Stimulated activated naive CD8-positive, alpha-beta T cell treated with anti-CD3 and anti-CD28 coated beads, Interleukin-15, amount 100 ng/mL, for 72 hours (primary cell): ENCODE results near the gene NPY.

Experiments
- ATAC-seq: fragments of 150-1000 bp; cut with Tn5 transposase; 2 replicates; pipeline ENCODE4 v1.10.0; 2021; ENCODE audit warnings: mild to moderate bottlenecking, moderate library complexity
- DNase-seq, 2 donors: peaks; one replicate each; pipeline ENCODE4 v3.0.0; 2021 to 2022
- H3K27ac Mint-ChIP-seq, 2 donors: one replicate each; pipeline ENCODE4 v1.8.0; 2022; ENCODE audit warnings: mild to moderate bottlenecking in 2 of 2, mixed read lengths in 2 of 2, moderate library complexity in 2 of 2
- H3K27me3 Mint-ChIP-seq: one replicate; pipeline ENCODE4 v1.8.0; 2022; ENCODE audit warnings: mixed read lengths
- H3K4me1 Mint-ChIP-seq: one replicate; pipeline ENCODE4 v1.8.0; 2022; ENCODE audit warnings: mild to moderate bottlenecking, mixed read lengths
- H3K4me3 Mint-ChIP-seq, 2 donors: one replicate each; pipeline ENCODE4 v1.8.0; 2022; ENCODE audit warnings: mild to moderate bottlenecking in 2 of 2, mixed read lengths in 2 of 2, moderate library complexity in 1 of 2
- H3K9me3 Mint-ChIP-seq, 2 donors: one replicate each; pipeline ENCODE4 v1.8.0; 2022; ENCODE audit warnings: mixed read lengths in 2 of 2

Gene NPY

DNA sequence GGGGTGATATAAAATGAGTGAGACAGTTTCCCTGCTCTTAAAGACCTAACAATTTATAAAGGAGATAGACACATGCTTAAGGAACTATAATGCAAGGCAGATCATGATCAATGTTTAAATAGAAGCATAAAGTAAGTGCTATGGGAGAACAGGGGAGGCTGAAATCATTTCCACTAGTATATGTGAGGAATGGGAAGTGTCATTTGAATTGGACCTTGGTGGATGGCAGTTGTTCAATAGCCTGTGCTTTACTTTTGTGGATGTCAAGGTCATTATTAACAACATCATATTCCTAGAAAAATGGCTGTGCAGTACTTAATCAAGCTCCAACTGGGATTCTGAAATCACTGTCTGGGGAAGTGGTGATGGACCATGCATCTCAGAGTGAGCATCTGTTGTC, 14.7 kb downstream of the NPY start:
- Mint-ChIP-seq H3K4me1 (no peaks in the 10 kb centered on the region), H3K4me3 (no peak overlapping the region), H3K9me3 (peaks cover 8 to 9% of the 10 kb centered on the region in 2 donors), H3K27me3 (peaks cover 26% of the 10 kb centered on the region), H3K27ac (peak overlapping the region in 1 of 2 donors; percentile 63)
- DNase-seq: no peak
- ATAC-seq: no peak

DNA sequence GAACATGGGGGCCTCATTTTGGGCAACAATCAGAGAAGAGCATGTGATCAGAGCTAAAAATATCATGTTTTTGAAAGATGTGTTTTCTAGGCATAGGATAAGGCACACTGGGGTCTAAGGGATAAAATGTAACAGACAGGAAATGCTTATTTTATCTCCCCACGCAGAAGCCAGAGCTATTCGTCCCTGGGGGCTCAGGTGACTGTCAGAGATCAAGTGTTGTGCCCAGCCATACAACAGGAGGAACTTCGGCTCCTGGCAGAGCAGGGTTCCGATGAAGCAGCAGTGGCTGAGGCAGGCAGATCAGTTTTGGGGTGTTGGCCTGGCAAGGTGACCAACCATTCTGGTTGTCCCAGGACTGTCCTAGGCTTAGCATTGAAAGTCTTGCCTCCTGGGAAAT, 15.2 kb downstream of the NPY start:
- H3K27me3 Mint-ChIP-seq: peaks cover 31% of the 10 kb centered on the region
- ATAC-seq (no peak), DNase-seq (no peak)
- no peak overlapping the region for H3K4me3 Mint-ChIP-seq
- no peaks in the 10 kb centered on the region for H3K4me1 Mint-ChIP-seq
- peaks cover 8 to 9% of the 10 kb centered on the region in 2 donors for H3K9me3 Mint-ChIP-seq
- no peak overlapping the region for H3K27ac Mint-ChIP-seq

DNA sequence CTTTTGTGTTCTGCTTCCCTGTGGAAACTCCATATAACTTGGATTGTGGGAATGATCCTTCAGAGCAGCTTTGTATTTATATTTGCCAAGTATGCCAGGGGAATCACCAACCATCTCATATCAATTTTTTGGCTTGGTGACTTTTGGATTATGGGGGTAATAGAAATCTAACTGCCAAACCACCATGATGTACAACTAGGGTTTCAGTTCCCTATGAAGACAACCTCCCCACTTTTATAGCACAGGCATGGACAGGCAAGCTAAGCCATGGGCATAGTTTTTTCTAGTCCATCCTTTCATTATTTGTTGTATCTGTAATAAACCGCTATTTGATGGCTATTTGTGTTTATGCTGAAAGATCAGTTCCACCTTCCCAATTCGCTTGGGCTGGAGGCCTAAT, 17.7 kb downstream of the NPY start:
- Mint-ChIP-seq H3K27ac (no peak overlapping the region), H3K4me3 (no peak overlapping the region), H3K9me3 (peaks cover 8 to 9% of the 10 kb centered on the region in 2 donors), H3K27me3 (peaks cover 44% of the 10 kb centered on the region), H3K4me1 (no peaks in the 10 kb centered on the region)
- no peak for ATAC-seq
- DNase-seq: no peak

DNA sequence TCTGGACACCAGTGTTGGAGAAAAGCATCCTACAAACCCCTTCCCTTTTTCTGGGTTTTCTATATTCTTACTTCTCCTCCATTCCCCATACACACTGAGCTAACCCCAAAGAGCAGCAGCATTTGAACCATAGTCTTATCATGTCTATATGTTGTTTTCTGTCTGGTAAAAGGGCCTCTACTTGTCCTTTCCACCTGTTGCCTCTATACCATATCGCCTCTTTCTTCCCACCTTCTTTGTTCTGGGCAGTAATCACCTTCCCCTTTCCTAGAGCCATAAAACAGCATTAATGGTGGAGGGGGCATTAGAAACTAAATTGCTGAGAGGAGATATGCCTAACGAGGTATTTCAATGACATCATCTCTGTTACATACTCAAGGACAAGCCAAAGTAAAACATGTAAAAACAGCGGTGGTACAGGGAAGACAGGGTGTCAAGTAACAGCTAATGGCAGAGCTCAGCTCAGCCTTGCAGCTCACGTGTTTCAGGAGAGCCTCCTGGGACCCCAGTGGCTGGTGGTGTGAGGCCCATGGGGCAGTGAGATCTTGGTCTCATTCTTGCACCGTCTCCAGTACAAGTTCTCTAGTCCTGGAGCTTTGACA, 20.6 kb downstream of the NPY start:
- Mint-ChIP-seq H3K9me3 (peaks cover 8 to 9% of the 10 kb centered on the region in 2 donors), H3K4me3 (no peak overlapping the region), H3K27me3 (peaks cover 35% of the 10 kb centered on the region), H3K4me1 (no peaks in the 10 kb centered on the region), H3K27ac (no peak overlapping the region)
- DNase-seq: no peak
- ATAC-seq: no peak

DNA sequence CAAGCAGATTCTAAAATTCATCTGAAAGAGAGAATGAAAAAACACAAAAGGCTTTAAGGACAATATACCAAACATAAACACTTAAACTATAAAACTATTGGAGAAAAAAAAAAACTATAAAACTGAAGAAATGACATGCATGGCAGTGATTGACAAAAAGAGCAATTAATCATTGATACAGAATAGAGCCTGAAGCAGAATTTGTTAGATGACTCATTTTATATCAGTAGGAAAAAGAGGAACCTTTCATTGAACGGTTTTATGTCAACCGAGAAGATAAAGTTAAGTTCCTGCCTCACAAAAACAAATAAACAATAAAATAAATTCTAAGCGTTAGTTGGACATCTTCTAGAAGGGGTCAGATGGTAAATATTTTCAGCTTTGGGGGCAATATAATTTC, 23.3 kb downstream of the NPY start:
- peaks cover 27% of the 10 kb centered on the region for H3K27me3 Mint-ChIP-seq
- ATAC-seq (no peak), DNase-seq (no peak)
- no peaks in the 10 kb centered on the region for H3K9me3 Mint-ChIP-seq
- H3K4me1 Mint-ChIP-seq: no peaks in the 10 kb centered on the region
- H3K4me3 Mint-ChIP-seq: no peak overlapping the region
- H3K27ac Mint-ChIP-seq: no peak overlapping the region

DNA sequence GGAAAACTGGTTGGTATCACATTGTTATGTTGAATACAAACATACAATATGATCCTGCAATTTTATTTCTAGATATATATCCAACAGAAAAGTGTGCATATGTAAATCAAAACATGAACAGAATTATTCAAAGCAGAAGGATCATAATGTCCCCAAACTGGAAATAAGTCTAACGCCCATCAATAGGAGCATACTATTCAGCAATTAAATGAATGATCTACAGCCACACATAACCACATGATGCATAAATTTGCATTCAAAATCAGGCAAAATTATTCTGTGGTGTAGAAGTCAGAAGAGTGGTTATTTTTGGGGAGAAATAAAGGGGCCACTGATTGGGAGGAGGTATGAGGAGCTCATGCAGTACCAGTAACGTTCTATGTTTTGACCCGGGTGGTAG, 28.6 kb downstream of the NPY start:
- H3K9me3 Mint-ChIP-seq: no peaks in the 10 kb centered on the region
- no peaks in the 10 kb centered on the region for H3K4me1 Mint-ChIP-seq
- H3K27ac Mint-ChIP-seq: no peak overlapping the region
- H3K4me3 Mint-ChIP-seq: no peak overlapping the region
- H3K27me3 Mint-ChIP-seq: peaks cover 7% of the 10 kb centered on the region
- DNase-seq (no peak), ATAC-seq (no peak)

DNA sequence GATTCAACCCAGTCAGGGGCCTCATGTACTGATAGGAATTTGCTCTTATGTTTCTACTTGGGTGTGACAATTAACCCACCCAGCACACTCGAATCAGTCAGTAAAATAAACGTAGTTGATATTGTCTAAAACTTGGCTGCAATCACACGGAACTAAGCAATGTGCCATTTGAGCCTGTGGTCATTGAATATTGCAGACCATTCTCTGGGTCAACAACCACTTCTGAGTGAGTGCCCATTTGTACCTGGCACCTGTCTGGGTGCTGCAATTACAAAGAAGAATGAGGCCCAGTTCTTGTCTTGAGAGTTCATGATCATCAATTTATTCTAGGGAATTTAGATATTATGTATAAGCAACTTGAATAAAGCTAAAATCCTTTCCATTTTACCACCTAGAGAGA, 29.8 kb downstream of the NPY start:
- no peaks in the 10 kb centered on the region for H3K9me3 Mint-ChIP-seq
- DNase-seq (no peak), ATAC-seq (no peak)
- H3K27me3 Mint-ChIP-seq: peaks cover 14% of the 10 kb centered on the region
- no peak overlapping the region for H3K4me3 Mint-ChIP-seq
- H3K27ac Mint-ChIP-seq: no peak overlapping the region
- H3K4me1 Mint-ChIP-seq: no peaks in the 10 kb centered on the region

DNA sequence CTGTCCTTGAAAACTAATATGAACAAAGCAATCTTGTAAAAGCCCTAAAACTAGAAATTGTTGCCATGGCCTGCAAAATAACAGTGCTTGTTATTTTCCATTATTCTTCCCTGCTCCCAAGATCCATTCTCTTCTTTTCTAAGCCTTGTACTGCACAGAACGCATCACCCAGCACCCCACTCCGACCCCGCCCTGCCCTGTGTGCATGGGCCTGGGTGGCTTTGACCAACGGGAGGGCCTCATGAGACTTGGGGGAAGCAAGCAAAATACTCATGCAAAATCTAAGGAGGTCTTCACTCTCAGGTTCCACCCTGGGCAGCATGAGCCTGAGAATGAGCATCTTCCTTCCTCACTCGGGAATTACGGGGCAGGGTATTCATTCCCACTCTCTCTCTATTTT, 32.4 kb downstream of the NPY start:
- ATAC-seq: no peak
- no peak for DNase-seq
- no peak overlapping the region for H3K27ac Mint-ChIP-seq
- no peak overlapping the region for H3K4me3 Mint-ChIP-seq
- H3K27me3 Mint-ChIP-seq: peaks cover 16% of the 10 kb centered on the region
- no peaks in the 10 kb centered on the region for H3K4me1 Mint-ChIP-seq
- H3K9me3 Mint-ChIP-seq: no peaks in the 10 kb centered on the region

DNA sequence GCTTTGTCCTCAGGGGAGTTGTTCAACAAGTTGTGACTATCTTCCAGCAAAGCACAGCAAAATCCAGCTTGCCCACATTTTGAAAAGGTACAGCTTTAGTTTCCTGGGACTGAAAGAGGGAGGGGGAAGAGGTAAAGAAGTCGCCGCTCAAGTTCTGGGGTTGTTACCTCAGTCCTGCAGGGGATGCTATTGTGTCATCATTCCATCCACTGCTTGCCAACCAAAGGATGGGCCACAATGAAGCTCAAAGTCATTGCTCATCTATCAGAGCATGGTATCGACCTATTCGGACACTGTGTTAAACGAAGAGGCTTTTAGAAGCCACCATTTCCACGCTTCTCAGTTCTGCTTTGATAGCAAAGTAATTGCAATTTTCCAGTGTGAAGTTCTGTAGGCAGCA, 34.3 kb downstream of the NPY start:
- Mint-ChIP-seq H3K27me3 (peaks cover 24% of the 10 kb centered on the region), H3K9me3 (no peaks in the 10 kb centered on the region), H3K4me3 (no peak overlapping the region), H3K4me1 (no peaks in the 10 kb centered on the region), H3K27ac (no peak overlapping the region)
- ATAC-seq (no peak), DNase-seq (no peak)

DNA sequence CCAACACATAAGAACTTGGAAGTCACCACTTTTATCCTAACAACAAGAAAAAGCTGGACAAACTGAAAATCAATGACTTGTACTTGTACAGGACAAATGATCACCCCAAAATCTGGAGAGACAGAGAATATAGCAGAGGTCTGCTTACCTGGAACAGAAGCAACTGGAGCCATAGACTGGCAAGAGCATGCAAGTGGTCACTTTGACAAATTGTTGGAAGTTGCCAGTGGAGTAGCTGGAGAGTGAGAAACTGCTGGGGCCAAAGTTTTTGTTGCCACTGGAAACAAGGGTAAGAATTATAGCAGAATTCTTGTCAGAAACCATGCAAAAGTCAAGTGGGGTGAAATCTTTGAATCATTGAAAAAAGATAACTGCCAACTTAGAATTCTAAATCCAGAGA, 35.2 kb downstream of the NPY start:
- H3K4me3 Mint-ChIP-seq: no peak overlapping the region
- H3K4me1 Mint-ChIP-seq: no peaks in the 10 kb centered on the region
- ATAC-seq (no peak), DNase-seq (no peak)
- no peak overlapping the region for H3K27ac Mint-ChIP-seq
- peaks cover 24% of the 10 kb centered on the region for H3K27me3 Mint-ChIP-seq
- no peaks in the 10 kb centered on the region for H3K9me3 Mint-ChIP-seq

DNA sequence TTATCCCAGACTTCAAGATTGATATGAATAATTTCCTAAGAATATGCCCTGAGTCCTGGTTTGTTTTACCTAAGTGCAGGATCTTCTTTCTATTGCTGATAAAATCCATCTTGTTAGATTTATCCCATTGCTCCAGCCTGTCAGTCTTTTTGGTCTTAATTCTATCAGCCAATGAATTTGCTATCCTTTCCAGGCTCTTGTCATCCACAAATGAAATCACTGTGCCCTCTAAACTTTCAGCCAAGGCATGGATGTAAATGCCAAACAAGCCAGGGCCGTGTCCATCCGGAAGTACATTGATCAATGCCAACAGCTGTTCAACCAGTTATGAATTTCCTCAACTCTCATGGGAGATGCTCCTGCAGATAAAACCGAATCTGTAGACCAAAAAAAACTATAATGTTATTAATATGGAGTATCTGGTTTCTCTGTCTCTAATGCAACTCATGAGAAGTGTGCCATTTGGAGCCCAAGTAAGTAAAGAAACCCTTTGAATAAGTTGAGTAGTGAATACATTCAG, 40.0 kb downstream of the NPY start:
- no peak for ATAC-seq
- DNase-seq: no peak

DNA sequence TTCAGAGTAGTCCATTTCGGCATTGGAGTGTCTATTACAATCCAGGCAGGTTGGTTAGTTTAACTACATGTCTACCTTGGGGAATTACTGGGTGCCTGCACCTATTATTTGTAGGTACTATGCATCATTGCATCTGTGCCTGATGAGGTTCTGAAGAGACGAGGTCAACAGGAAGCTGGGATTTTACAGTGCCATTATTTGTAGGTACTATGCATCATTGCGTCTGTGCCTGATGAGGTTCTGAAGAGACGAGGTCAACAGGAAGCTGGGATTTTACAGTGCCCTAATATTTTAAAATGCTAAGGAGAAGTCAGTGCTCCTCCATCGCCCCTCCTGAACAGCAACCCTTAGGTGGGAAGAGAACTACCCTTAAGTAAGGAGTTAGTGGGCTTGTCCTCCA, 41.7 kb downstream of the NPY start:
- H3K27ac Mint-ChIP-seq: peak overlapping the region in 1 of 2 donors; percentile 52
- no peaks in the 10 kb centered on the region for H3K4me1 Mint-ChIP-seq
- H3K4me3 Mint-ChIP-seq: no peak overlapping the region
- peaks cover 15% of the 10 kb centered on the region for H3K27me3 Mint-ChIP-seq
- no peak for DNase-seq
- ATAC-seq: no peak
- no peaks in the 10 kb centered on the region for H3K9me3 Mint-ChIP-seq

More for the DNA sequence above, 40.0 kb downstream of the NPY start:
- H3K4me1 Mint-ChIP-seq: no peaks in the 10 kb centered on the region
- no peaks in the 10 kb centered on the region for H3K9me3 Mint-ChIP-seq
- peaks cover 19% of the 10 kb centered on the region for H3K27me3 Mint-ChIP-seq
- no peak overlapping the region for H3K4me3 Mint-ChIP-seq
- no peak overlapping the region for H3K27ac Mint-ChIP-seq

DNA sequence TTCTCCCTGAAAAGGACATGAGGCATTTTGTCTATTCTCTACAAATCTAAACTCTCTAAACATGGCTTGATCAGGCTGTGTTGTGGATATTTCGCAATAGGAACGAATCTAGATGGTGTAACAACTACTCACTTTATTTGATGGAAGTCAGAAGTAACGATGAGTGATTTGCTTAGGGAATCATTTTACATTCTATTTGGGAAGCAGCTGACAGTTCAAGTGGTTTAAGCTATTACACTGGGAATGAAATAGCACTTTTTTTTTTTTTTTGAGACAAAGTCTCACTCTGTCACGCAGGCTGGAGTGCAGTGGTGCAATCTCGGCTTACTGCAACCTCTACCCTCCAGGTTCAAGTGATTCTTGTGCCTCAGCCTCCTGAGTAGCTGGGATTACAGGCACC, 44.1 kb downstream of the NPY start:
- no peak for ATAC-seq
- Mint-ChIP-seq H3K4me1 (no peaks in the 10 kb centered on the region), H3K27me3 (peaks cover 9% of the 10 kb centered on the region), H3K4me3 (no peak overlapping the region), H3K9me3 (peaks cover 9 to 16% of the 10 kb centered on the region in 2 donors), H3K27ac (no peak overlapping the region)
- no peak for DNase-seq

DNA sequence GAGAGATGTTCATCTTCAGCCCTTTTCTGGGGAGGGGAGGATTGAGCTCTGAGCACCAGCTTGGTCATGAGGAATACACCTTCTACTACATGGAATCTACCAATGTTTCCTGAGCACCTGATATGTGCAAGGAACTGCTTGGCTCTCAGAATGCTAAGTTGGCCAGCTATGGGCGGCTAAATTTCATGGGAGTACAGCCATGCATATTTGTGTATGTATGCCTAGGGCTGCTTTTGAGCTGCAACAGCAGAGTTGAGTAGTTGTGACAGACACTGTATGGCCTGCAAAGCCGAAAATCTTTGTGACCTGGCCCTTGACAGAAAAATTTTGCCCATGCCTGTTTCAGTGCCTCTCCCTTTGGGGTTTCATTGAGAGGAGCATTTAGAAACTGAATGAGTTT, 44.9 kb downstream of the NPY start:
- Mint-ChIP-seq H3K4me3 (no peak overlapping the region), H3K27ac (no peak overlapping the region), H3K9me3 (peaks cover 10 to 22% of the 10 kb centered on the region in 2 donors), H3K4me1 (no peaks in the 10 kb centered on the region), H3K27me3 (peaks cover 14% of the 10 kb centered on the region)
- ATAC-seq: no peak
- DNase-seq: no peak

DNA sequence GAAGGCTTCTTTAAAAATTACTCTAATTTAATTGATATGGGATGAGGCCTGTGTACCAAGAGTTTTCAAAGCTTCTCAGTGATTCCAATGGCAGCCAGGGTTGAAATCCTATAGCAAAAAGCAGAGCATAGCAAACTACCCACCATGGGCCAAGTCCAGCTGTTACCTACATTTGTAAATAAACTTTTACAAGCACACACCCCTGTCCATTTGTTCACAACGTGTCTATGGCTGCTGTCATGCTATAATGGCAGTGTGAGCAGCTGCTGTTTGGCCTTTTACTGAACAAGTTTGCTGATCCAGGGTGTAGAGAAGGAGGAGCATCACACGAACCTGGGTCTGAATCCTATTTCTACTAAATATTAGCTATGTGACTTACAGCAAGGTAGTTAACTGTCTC, 50.0 kb downstream of the NPY start:
- H3K27ac Mint-ChIP-seq: no peak overlapping the region
- no peak for ATAC-seq
- no peak for DNase-seq
- H3K4me3 Mint-ChIP-seq: no peak overlapping the region
- H3K27me3 Mint-ChIP-seq: peaks cover 22% of the 10 kb centered on the region
- no peaks in the 10 kb centered on the region for H3K4me1 Mint-ChIP-seq
- peaks cover 10 to 22% of the 10 kb centered on the region in 2 donors for H3K9me3 Mint-ChIP-seq

DNA sequence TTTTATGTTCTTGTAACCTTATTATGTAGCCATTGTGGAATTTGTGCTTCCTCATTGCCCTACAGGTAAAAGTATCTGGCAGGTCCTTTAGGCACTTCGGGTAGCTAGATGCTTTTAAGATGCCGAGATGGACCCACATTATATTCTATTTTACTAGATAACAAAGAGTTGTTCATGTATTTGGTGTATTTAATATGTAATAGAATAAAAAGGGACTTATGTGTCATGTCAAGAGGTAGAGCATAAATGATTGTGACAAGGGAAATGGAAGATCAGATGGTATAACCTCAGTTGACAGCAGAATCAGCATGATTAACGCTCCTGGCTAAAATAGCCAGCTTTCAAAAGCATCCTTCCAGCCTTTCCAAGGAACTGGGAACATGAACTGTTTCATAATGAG, 50.6 kb downstream of the NPY start:
- Mint-ChIP-seq H3K27ac (peak overlapping the region in 1 of 2 donors; percentile 5), H3K4me3 (no peak overlapping the region), H3K27me3 (peaks cover 22% of the 10 kb centered on the region), H3K9me3 (peaks cover 10 to 22% of the 10 kb centered on the region in 2 donors), H3K4me1 (no peaks in the 10 kb centered on the region)
- DNase-seq: no peak
- no peak for ATAC-seq

DNA sequence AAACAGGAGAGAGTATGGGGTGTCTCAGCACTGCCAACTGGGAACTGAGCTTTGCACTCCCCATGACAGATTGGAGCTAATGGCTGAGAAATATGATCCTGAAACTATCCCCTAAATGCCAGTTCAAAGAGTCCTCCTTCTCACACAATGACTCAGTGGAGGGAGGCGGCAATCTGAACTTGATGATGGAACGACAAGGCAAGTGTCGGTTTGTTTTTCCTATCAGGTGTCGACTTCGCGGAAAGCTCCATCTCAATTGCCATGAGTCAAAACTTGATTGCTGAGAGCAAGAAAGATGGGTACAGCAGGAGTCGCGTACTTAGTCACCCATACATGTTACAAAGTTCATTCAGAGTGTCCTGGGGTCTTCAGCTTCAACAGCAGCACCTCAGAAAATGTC, 52.5 kb downstream of the NPY start:
- peaks cover 22% of the 10 kb centered on the region for H3K27me3 Mint-ChIP-seq

More for the DNA sequence above, 52.5 kb downstream of the NPY start:
- Mint-ChIP-seq H3K4me1 (no peaks in the 10 kb centered on the region), H3K9me3 (peaks cover 10 to 22% of the 10 kb centered on the region in 2 donors), H3K4me3 (no peak overlapping the region), H3K27ac (no peak overlapping the region)
- DNase-seq: peak in 1 of 2 donors; percentile 10
- ATAC-seq: peak; percentile 53
